Common myeloid progenitor, CD34-positive (primary cell): ENCODE results near the gene FIGLA.

Experiments used
- CTCF ChIA-PET: fragments of 350-600 bp; sonication (Branson Sonifier 250); formaldehyde crosslinking; loops from one replicate; lab custom pipeline; 2021; ENCODE audit warnings: antibody characterized with exemption; lab: Charles Lee
- POLR2A ChIA-PET: fragments of 350-600 bp; sonication (Branson Sonifier 250); formaldehyde crosslinking; loops from one replicate; lab custom pipeline; 2021; ENCODE audit warnings: antibody characterized with exemption; lab: Charles Lee
- DNase-seq, 3 donors: peaks; one replicate each; pipeline versions ENCODE4 v3.0.0 to v3.0.0-alpha.2; 2013
- H3K27ac ChIP-seq, 2 experiments: 1 replicate in 1 of 2; 2 replicates in 1 of 2; pipeline ENCODE4 v1.7.0; 2013; ENCODE audit warnings: inconsistent platforms in 2 of 2, low read length in 2 of 2, mild to moderate bottlenecking in 2 of 2, low read depth in 1 of 2, moderate library complexity in 1 of 2; ENCODE audit not compliant: severe bottlenecking in 2 of 2, insufficient read depth in 1 of 2, poor library complexity in 1 of 2
- H3K27me3 ChIP-seq, 5 experiments: replicated peaks in 2 of 5; 1 replicate in 3 of 5; 2 replicates in 2 of 5; pipeline versions ENCODE4 v1.6.1 to v1.7.0; 2013; ENCODE audit warnings: low read length in 4 of 5, mild to moderate bottlenecking in 2 of 5, moderate library complexity in 2 of 5, inconsistent platforms in 1 of 5; ENCODE audit not compliant: insufficient read depth in 5 of 5, control insufficient read depth in 4 of 5
- H3K36me3 ChIP-seq, 4 experiments: 1 replicate in 2 of 4; 2 replicates in 2 of 4; pipeline versions ENCODE4 v1.6.1 to v1.7.0; 2013; ENCODE audit warnings: low read length in 3 of 4, control low read depth in 1 of 4, mild to moderate bottlenecking in 1 of 4; ENCODE audit not compliant: control insufficient read depth in 4 of 4, insufficient read depth in 4 of 4
- H3K4me1 ChIP-seq, 4 experiments: 1 replicate in 3 of 4; 2 replicates in 1 of 4; pipeline versions ENCODE4 v1.6.1 to v1.7.1; 2013; ENCODE audit warnings: low read length in 3 of 4, mild to moderate bottlenecking in 3 of 4, control low read depth in 1 of 4, inconsistent platforms in 1 of 4, moderate library complexity in 1 of 4; ENCODE audit not compliant: control insufficient read depth in 4 of 4, insufficient read depth in 4 of 4; ENCODE audit errors: control extremely low read depth in 1 of 4
- H3K4me3 ChIP-seq, 7 experiments: 1 replicate in 4 of 7; 2 replicates in 3 of 7; pipeline versions ENCODE4 v1.5.1 to v1.7.0; 2013; ENCODE audit warnings: mild to moderate bottlenecking in 7 of 7, low read length in 6 of 7, moderate library complexity in 6 of 7, inconsistent platforms in 2 of 7, low read depth in 2 of 7, control low read depth in 1 of 7; ENCODE audit not compliant: insufficient read depth in 4 of 7, control insufficient read depth in 1 of 7; ENCODE audit errors: extremely low read depth in 1 of 7
- H3K9me3 ChIP-seq, 5 experiments: 1 replicate in 4 of 5; 2 replicates in 1 of 5; pipeline versions ENCODE4 v1.6.1 to v1.7.1; 2013; ENCODE audit warnings: low read length in 4 of 5, mild to moderate bottlenecking in 2 of 5, inconsistent platforms in 1 of 5, low read depth in 1 of 5, moderate library complexity in 1 of 5; ENCODE audit not compliant: control insufficient read depth in 4 of 5, insufficient read depth in 2 of 5; ENCODE audit errors: control extremely low read depth in 1 of 5
- WGBS: methylation state at CpG from one replicate; pipeline ENCODE4 v1.1.5; 2013; ENCODE audit not compliant: insufficient coverage; 5-methylcytosine and 5-hydroxymethylcytosine counted together

The FIGLA gene

DNA sequence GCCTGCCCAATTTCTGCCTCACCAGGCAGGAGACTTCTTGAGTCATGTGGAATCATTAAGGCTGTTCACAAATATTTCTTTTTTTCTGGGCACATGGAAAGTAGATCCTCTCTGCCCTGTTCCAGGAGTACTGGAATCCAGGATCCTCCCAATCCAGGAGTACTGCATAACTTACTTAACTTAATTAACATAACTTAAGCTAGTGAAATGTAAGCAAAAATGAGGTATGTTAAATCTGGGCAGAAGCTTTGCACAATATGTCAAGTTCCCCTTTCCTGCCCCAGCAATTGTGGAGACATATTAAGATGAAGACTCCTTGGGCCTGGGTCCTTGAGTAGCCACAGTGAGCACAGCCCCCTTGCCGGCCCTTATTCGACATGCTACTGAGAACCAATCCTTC lies 41.9 kb upstream of the FIGLA start:
- CTCF ChIA-PET: no interaction called here
- no peak overlapping the region for H3K4me3 ChIP-seq
- peaks cover 0 to 6% (median 0%) of the 10 kb centered on the region in 5 experiments for H3K27me3 ChIP-seq
- peaks cover 0 to 13% (median 2%) of the 10 kb centered on the region in 4 experiments for H3K4me1 ChIP-seq
- H3K9me3 ChIP-seq: no peaks in the 10 kb centered on the region
- POLR2A ChIA-PET: no interaction called here
- peak in 2 of 3 donors; percentile 30 to 35 for DNase-seq
- 92% methylated on average over 2 of the region's 2 CpGs for WGBS
- H3K27ac ChIP-seq: no peak overlapping the region
- no peaks in the 10 kb centered on the region for H3K36me3 ChIP-seq

DNA sequence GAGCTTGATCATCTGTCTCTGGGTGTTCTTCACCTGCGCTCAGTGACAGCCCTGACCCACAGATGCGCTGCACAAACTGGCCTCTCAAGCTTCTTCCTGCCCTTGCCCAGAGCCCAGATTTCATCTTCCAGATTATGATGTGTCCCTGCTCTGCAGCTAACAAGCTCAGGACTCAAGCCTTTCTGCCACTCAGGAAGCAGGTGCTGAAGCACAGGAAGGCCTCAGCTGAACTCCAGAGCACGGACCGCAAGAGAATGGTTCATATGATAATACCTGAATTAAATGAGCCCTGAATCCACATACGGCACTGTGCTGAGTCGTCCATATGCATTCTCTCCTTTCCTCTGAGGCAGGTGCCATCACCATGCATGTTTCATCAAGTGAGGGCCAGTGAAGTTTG lies 41.4 kb upstream of the FIGLA start:
- Histone ChIP-seq H3K27me3 (peaks cover 0 to 6% (median 0%) of the 10 kb centered on the region in 5 experiments), H3K4me1 (peaks cover 0 to 13% (median 3%) of the 10 kb centered on the region in 4 experiments), H3K9me3 (no peaks in the 10 kb centered on the region), H3K27ac (no peak overlapping the region), H3K4me3 (no peak overlapping the region), H3K36me3 (no peaks in the 10 kb centered on the region)
- ChIA-PET POLR2A (no interaction called here), CTCF (no interaction called here)
- peak in 2 of 3 donors; percentile 62 to 70 for DNase-seq
- WGBS: 27% methylated on average over 4 of the region's 6 CpGs

- Histone ChIP-seq H3K27ac (no peak overlapping the region), H3K36me3 (no peaks in the 10 kb centered on the region), H3K9me3 (no peaks in the 10 kb centered on the region), H3K27me3 (peaks cover 0 to 6% (median 0%) of the 10 kb centered on the region in 5 experiments), H3K4me1 (peaks cover 0 to 10% (median 3%) of the 10 kb centered on the region in 4 experiments), H3K4me3 (no peak overlapping the region)
- 100% methylated on average over 5 of the region's 5 CpGs for WGBS
- POLR2A ChIA-PET: no interaction called here
- CTCF ChIA-PET: interaction anchor here (0.7 kb wide), 1 partner anchor 32 kb away, joined by 3 read pairs; no protein-coding TSS in a partner anchor
- DNase-seq: no peak
These were observed 39.9 kb upstream of the FIGLA start for GRCh38 chr2:70830366-70830765.

DNA sequence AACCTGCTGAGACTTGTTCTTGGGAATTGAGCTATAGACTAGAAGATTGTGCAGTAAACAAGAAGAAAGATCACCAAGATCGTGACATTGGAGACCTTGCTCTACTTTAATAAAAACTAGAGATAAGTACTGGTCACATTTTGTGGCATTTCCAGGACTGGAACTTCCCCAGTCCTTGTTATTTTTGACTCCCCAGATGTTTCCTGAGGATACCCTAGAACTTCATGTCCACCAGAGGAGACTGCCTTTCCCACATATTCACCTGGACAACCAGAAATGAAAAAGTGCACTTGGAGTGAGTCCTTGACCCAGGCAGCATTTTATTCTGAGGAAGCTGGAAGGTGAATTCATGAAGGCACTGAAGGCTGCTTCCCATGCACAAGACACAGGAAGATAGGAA lies 39.5 kb upstream of the FIGLA start:
- ChIA-PET CTCF (interaction anchor here (1.4 kb wide), 1 partner anchor 20 kb away, joined by 3 read pairs; no protein-coding TSS in a partner anchor), POLR2A (no interaction called here)
- peaks cover 0 to 9% (median 3%) of the 10 kb centered on the region in 4 experiments for H3K4me1 ChIP-seq
- DNase-seq: no peak
- H3K36me3 ChIP-seq: no peaks in the 10 kb centered on the region
- peaks cover 0 to 4% (median 0%) of the 10 kb centered on the region in 5 experiments for H3K27me3 ChIP-seq
- WGBS: 83% methylated on average over 1 of the region's 1 CpG
- no peak overlapping the region for H3K4me3 ChIP-seq
- no peaks in the 10 kb centered on the region for H3K9me3 ChIP-seq
- no peak overlapping the region for H3K27ac ChIP-seq

DNA sequence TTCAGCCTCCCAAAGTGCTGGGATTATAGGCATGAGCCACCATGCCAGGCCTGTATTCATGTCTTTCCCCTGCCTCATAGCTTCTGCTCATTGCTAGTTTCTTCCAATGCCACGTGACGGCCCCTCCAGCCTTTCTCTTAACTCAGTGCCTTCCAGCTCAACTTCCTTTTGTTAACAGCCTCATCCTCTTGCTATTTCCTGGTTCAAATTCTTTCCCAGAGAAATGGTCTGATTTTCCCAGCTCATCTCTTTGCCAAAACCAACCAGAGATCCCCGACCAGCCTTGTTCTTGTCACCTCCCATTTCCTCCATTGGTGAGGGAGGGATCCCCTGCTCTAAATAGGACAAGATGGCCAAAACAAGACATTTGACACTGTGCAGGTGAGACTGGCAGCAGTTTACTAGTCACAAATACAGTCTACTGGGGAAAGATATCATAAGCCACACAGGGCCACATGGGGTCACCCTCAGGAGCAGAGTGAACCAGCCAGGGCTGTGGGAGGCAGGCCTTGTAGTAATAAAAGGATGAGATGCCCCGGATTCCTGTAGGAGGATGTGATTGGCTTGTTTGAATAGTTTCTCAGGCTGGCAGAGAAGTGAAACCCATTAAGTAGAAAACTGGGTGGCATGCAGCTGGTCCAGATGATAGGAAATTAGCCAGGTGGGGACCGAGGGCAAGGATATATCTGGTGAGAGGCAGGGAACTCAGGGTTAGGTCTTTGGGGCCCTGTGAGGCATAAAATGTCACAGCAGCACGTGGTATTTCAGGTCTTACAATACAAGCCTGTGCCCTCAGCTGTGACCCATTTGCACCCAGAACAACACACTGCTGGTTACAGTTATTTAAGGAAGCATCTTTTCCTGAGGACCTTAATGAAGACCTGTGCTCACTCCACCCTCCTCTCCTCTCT lies 38.7 kb upstream of the FIGLA start:
- Histone ChIP-seq H3K36me3 (no peaks in the 10 kb centered on the region), H3K4me3 (no peak overlapping the region), H3K4me1 (peaks cover 0 to 9% (median 3%) of the 10 kb centered on the region in 4 experiments), H3K27ac (no peak overlapping the region), H3K9me3 (no peaks in the 10 kb centered on the region), H3K27me3 (peaks cover 0 to 4% (median 0%) of the 10 kb centered on the region in 5 experiments)
- 95% methylated on average over 6 of the region's 6 CpGs for WGBS
- ChIA-PET CTCF (interaction anchor here (1.4 kb wide), 1 partner anchor 19 kb away, joined by 3 read pairs; no protein-coding TSS in a partner anchor), POLR2A (no interaction called here)
- DNase-seq: no peak

GRCh38 chr2:70828115-70828514 lies 37.7 kb upstream of the FIGLA start:
- POLR2A ChIA-PET: no interaction called here
- Histone ChIP-seq H3K36me3 (no peaks in the 10 kb centered on the region), H3K4me3 (no peak overlapping the region), H3K4me1 (peaks cover 0 to 9% (median 3%) of the 10 kb centered on the region in 4 experiments), H3K27me3 (peaks cover 0 to 4% (median 0%) of the 10 kb centered on the region in 5 experiments), H3K27ac (no peak overlapping the region), H3K9me3 (no peaks in the 10 kb centered on the region)
- DNase-seq: no peak
- WGBS: 97% methylated on average over 5 of the region's 5 CpGs
- CTCF ChIA-PET: no interaction called here

DNA sequence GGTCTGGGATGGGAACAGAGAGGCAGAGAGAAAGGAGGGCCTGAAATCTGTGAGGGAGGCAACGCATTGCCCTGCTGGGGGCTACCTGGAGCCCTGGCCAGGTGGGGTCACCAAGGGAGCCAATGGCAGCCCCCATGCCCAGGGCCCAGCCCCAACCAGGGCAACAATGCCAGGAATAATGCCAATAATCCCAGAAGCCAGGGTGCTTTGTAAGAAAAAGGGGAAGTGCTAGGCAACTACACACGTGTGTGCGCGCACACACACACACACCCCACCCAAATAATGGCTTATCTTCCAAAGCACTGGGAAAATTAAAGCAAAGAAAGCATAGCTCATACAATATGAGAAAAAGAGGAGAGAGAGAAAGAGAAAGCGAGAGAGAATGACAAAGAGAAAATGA lies 36.9 kb upstream of the FIGLA start:
- Histone ChIP-seq H3K27ac (no peak overlapping the region), H3K36me3 (no peaks in the 10 kb centered on the region), H3K27me3 (peaks cover 0 to 4% (median 0%) of the 10 kb centered on the region in 5 experiments), H3K4me3 (no peak overlapping the region), H3K4me1 (peaks cover 0 to 9% (median 3%) of the 10 kb centered on the region in 4 experiments), H3K9me3 (no peaks in the 10 kb centered on the region)
- CTCF ChIA-PET: interaction anchor here (0.6 to 1.4 kb wide), 2 partner anchors 17 to 33 kb away, joined by 3 read pairs; no protein-coding TSS in a partner anchor
- POLR2A ChIA-PET: no interaction called here
- peak in 2 of 3 donors; percentile 26 to 29 for DNase-seq
- no CpG with 5 or more reads among the region's 5 CpGs for WGBS
